HG03159 (cell line): ENCODE data around the gene TMEM86B.

Source experiments
- ATAC-seq: cut with Tn5 transposase; IDR thresholded peaks from one replicate; pipeline ENCODE4 v1.9.1; 2021; ENCODE audit warnings: mild to moderate bottlenecking, moderate library complexity; ENCODE audit not compliant: unreplicated experiment

The TMEM86B gene, protein sequence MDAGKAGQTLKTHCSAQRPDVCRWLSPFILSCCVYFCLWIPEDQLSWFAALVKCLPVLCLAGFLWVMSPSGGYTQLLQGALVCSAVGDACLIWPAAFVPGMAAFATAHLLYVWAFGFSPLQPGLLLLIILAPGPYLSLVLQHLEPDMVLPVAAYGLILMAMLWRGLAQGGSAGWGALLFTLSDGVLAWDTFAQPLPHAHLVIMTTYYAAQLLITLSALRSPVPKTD

DNA sequence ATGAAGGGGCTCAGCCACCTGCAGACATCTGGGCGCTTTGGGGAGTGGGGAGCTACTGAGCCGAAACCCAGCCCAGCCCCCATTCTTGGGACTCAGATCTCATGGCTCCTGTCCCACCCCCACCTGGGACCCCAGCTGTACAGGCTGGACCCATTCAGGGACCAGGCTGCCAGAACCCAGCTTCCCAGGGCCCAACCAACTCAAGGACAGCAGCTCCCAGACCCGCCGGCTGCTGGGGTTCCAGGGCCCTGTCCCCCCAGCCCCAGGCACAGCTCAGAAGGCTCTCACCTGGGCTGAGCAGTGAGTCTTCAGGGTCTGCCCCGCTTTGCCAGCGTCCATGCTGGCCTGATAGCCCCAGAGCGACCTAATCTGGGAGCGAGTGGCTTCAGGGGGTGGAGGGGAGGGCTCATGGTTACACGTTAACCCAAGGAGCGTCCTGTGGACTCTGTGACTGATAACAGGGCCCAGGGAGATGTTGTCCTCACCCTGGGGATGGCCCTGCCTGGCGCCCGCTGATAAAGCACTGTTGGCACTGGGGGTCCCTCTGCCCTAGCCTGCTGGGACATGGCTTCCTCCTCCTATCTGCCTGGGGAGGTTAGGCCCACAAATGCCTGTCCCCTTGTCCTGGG is at the start of gene TMEM86B:
TMEM86B (minus strand) TSS at position 361 of the 629 bp plus-strand sequence; CDS start at position 339, 22 bp downstream.
- no peak for ATAC-seq

DNA sequence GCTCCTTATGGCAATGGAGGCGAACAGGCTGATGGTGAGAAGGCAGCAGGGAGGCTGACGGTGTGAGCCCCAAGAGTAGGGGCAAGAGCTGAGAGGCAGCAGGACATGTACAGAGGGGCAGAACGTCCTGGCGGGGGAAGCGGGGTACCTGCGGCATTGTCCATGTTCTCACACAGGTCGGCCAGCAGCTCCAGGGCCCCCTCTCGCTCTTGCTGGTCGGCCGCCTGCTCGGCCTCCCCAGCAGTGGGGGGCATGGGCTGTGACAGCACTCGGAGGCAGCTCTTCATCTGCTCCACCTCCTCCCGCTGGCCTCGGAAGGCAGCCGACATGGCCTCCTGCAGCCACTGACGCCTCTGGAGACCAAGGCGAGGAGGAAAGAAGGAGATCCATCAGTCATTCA is 48.9 kb upstream of the TMEM86B start:
- no peak for ATAC-seq

DNA sequence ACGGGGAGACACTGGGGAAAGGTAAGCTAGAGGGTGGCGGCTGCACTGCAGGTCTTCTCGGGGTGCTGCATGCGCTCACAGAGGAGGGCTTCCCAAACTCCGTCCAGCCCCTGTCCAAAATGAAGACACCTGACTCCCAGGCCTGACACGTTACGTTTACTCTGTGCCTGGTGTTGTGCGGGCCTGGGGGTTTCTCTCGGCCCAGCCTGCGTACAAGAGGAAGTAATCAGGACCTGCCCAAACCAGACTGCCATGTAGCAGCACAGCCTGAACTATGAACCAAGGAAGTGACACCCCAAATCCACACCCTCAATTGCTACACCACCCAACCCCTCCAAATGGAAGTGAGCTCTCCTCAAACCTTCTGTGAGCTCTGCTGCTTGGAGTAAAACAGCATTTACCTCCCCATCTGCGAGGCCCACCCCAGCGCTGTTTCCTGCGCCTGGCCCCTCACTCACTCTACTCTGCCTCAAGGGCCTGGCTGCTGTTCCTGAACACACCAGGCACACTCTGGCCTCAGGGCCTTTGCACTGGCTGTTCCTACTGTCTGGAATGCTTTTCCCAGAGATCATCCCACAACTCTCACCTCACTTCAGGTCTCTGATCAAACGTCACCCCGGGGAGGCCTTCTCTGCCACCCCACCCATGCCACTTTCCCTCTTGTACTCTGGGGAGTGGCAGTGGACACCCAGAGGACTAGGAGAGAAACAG is 48.3 kb upstream of the TMEM86B start:
- ATAC-seq, result no peak

DNA sequence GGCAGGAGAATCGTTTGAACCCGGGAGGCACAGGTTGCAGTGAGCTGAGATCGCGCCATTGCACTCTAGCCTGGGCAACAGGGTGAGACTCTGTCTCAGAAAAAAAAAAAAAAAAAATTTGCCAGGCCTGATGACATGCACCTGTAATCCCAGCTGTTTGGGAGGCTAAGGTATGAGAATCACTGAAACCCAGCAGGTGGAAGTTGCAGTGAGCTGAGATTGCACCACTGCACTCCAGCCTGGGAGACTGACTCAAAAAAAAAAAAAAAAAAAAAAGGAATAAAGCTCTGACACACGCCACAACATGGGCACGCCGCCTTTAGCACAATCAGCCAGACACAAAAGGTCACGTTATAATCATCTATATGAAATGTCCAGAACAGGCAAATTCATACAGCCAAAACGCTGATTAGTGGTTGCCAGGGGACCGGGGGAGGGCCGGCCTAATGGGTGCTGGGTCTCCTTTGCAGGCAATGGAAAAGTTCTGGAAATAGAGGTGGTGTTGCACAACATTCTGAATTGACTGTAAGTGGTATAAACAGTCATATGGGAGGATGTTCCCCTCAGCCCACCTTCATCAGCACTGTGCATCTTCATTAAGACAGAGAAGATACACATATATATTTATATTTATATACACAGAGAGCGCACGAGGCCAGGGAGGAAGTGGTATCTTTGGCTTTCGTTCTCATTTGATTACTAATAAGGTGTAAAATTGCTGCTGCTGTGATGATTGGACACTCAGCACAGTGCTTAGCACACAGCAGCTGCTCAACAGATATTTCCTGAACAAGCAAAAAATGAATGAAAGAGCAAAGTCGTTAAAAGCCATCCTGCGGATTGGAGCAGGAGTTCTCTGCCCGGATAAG is 47.5 kb upstream of the TMEM86B start:
- ATAC-seq, result peak; percentile 63

DNA sequence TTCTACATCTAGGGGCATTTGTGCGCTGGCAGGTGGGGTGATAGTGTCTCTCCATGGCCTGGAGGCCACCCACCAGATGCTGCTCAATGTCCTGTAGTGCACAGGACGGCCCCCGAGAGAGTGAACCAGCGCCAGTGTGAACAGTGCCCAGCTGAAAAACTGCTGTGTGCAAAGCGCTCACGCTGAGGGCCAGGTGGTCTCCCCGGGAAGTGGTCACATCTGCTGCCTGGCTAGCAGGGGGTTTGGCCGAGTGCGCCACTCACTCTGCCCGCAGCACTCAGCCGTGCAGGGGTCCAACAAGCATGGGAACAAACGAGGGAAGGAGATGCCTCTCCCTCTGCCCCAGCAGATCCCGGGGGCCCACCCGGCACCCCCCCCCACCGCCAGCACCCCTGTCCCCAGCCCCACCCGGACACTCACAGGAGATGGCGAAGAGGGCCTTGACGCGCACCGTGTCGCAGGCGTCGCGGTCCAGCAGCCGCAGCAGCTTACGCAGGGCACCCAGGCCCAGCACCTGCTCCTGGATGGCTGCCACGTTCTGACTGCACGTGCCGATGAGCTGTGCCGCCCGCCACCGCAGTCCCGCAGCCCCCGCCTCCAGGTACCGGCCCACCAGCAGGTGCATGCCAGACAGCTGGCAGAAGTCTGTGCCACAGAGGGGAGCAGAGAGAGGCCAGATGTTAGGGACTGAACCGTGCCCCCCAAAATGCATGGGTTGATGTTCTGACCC is 45.6 kb upstream of the TMEM86B start:
- ATAC-seq, result no peak

DNA sequence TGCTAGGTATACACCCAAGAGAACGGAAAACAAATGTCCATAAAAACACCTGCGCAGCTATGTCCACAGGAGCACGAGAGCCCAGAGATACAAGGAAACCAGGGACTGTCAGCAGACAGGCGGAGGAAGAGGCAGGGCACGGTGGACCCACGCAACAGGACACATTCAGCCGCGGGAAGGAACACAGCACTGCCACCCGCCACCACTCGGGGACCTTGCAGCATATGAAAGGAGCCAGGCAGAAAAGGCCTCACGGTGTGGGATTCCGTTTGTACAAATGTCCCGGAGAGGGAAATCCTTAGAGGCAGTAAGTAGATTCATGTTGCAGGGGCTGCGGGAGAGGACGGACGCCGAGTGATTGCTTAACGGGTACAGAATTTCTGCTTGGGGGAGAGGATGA is 43.6 kb upstream of the TMEM86B start:
- no peak for ATAC-seq

DNA sequence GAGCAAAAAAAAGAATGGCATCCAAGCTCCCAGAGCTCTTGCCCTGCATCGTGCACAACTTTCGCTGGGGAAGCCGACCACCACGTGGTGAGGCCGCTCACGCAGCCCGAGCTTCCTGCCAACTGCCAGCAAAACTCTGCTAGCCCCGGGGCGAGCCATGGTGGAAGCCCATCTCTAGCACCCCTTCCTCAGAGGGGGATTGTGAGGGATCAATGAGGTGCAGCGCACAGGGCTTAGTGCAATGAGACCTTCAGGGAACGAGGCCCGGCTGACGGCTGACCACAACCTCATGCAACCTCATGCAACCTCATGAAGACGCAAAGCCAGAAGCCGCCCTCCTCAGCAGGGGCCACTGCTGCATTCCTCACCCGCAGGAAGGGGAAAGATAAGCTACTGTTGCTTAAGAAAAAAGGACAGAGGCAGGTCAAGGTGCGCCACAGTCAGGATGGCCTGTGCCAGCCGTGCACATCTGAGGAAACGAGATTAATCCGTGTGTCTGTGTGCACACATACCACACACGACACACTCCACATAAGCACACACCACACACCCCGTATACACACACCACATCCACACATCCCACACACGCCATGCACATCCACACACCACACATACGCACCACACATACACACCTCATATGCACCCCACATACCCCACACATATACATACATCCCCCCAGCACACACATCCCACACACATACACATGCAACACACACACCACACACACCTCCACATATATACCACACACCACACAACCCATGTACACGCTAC is 41.8 kb upstream of the TMEM86B start:
- ATAC-seq, result no peak

DNA sequence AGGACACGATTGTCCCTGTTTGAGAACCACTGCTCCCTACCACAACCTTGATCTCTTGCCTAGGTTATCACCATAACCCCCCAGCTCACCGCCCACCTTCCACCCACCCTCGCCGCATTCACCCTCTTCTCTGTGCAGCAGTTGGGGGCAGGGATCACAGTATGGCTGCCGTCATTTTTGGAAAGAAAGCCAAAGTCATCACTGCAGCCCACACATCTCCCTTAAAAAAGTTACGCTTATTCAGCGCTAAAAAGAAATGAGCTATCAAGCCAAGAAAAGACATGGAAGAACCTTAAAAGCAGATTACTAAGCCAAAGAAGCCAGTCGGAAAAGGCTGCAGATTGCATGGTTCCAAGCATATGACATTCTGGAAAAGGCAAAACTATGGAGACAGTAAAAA is 40.7 kb upstream of the TMEM86B start:
- ATAC-seq, result no peak

DNA sequence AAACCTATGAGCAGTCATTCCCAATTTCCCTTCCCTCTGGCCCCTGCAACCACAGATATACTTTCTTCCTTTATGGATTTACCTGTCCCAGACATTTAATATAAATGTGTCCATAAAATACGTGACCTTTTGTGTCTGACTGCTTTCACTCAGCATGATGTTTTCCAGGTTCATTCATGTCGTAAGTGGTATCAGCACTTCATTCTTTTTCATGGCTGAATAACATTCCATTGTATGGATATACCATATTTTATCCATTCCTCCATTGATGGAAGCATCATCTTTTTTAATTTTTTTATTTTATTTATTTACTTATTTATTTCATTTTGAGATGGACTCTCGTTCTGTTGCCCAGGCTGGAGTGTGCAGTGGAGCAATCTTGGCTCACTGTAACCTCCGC is 38.3 kb upstream of the TMEM86B start:
- ATAC-seq, result no peak

DNA sequence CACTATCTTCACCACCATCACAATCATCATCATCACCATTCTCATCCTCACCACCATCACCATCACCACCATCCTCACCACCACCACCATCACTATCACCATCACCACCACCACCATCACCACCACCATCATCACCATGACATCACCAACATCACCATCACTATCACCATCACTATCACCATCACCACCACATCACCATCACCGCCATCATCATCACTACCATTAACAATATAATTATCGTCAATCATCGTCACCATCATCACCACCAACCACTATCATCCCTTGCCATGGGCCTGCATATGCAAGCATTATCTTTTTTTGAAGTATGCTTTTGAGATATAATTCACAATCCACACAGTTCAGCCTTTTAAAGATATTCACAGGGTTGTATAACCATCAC is 37.8 kb upstream of the TMEM86B start:
- ATAC-seq, result no peak

DNA sequence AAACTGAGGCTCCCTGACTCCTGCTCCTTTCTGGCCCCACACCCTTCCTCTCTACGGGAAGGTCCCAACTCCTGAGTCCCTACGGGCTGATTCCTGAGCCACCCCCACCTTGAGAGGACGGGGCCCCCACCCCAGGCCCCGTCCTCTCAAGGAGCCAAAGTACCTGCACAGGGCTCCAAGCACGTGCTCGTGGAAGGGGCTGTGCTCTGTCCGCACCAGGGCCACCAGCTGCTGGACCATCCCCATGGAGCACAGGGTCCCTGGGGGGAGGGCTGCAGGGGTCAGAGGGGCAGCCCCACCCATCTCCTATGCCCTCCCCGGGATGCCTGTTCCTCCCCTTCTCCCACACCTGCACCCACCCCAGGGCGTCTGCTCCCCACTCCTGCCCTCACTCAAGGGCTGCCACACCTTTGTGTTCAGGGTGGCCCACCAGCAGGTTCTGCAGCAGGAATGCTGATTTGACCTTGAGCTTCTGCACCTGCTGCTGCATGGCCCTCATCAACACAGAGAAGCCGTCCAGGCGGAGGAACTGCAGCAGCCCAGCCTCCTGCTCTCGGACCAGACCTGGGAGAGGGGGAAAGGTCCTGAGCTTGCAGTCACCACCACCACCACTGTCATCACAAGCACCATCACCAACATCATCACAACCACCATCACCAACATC is 37.3 kb upstream of the TMEM86B start:
- no peak for ATAC-seq

DNA sequence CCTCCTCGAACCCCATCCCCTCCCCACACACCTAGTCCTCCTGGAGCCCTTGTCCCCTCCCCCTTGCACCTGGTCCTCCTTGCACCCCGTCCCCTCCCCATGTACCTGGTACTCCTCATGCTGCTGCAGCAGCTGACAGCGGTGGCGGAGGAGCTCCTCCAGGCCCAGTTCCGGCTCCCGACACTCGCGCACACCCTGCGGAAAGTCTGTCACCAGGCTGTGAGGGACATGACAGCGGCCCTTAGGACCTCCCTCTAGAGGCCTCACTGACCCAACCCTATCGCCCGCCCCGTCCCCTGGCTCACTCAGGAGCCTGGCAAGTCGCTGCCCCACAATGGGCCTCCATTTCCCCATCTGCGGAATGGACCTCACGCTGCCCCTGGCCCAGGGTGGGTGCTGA is 36.6 kb upstream of the TMEM86B start:
- no peak for ATAC-seq

DNA sequence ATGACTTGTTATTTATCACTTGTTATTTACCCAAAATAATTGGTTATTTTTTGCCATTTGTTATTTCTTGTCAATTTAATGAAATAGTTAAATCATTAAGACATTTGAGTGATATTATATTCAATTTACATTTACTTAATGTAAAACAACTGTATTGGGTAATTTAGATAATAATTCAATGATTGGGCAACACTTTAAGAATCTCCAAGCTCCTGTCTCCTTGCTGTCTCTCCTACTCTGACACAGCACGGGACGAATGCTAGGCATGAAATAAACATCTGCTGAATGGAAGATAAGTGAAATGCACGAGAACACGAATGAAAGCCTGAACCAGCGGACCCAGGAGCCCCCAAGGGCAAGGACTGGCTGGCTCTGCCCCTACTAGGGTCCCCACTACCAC is 36.0 kb upstream of the TMEM86B start:
- ATAC-seq, result no peak

DNA sequence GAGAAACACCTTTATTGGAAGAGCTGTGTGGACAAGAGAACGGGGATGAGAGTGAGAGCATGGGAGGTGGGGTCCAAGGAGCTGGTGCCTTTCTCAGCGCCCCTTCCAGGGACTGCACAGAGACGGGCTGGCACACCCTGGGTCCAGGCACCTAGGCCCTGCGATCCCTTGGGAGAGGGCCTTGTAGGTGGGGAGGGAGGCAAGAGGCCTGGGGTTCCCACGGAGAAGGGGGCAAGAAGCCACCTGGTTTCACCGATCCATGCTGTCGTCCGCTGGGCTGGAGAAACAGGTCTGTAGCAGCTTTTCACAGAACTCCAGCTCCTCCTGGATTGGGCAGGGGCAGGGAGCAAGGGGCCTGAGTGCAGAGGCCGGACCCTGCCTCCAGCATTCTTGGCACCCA is 33.8 kb upstream of the TMEM86B start:
- no peak for ATAC-seq

DNA sequence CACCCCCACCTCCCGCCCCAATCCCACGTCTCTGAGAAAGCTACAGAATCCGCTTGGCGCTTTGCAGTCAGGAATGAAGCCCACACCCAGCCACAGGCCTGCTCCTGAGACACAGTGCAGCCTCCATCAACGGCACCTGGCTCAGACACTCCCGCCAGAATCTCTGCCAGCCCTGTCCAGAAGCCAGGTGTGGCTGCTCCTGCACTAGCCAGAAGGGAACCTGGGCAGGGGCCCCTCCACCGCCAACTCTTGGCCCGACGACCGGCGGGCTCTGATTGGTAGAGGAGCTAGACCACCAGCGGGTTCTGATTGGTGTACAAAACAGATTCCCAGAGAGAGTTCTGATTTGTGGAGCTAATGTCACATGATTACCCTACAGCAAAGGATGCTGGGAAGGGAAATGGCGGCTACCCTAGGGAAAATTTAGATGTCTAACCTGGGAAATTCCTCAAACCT is 33.1 kb upstream of the TMEM86B start:
- ATAC-seq, result no peak

DNA sequence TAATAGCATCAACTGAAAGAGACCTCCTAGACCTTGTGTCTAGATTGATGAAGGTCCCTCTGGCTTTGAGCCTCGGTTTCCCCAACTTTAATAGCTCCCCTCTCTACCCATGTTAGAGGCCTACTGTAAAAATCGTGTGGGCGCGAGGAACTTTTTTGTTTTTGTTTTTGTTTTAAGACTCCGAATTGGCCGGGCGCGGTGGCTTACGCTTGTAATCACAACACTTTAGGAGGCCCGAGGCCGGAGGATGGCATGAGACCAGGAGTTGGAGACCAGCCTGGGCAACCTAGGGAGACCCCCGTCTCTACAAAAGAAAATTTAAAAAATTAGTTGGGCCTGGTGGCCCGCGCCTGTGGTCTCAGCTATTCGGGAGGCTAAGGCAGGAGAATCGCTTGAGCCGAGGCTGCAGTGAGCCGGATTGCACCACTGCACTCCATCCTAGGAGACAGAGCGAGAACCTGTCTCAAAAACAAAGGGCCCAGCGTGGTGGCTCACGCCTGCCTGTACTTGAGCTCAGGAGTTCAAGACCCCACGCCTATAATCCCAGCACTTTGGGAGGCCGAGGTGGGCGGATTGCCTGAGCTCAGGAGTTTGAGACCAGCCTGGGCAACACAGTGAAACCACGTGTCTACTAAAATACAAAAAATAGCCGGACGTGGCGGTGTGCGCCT is 31.1 kb upstream of the TMEM86B start:
- ATAC-seq, result no peak

DNA sequence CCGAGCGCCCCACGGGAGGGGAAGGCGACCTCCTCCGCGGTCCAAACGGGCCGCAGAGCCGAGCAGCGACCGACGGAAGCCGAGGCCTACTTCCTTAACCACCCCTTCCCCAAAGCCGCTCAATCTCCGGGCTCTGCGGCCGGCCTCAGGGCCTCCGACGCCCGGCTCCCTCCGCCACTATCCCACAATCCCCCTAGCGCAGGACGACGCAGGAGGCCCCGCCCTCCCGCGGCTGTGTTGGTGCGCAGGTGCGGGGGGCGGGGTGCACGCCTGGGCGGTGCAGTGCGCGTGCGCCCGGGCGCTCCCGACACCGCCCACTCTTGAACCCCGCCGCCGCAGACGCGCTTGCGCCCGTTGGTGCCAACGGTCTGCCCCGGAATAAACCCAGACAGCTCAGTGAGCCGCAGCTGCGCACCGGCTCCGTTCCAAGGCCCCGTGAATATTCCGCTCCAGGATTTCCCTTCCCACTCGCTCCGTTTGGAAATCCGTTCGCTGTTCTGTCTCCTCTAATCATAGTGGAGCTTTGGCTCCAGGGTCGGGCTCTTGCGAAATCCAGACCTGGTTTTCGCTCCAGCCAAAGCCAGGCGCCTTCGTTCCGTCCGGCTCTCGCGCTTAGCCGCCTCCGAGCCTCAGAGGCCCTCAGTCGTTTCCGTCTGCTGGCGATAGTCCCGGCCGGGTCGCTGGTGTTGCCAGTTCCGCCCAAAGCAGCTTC is 30.4 kb upstream of the TMEM86B start, which contains the start of gene PPP6R1:
PPP6R1 (minus strand) TSS at position 190 of the 712 bp plus-strand sequence. CDS start 11,914 bp downstream, outside the sequence.
- ATAC-seq, result peak; percentile 64

DNA sequence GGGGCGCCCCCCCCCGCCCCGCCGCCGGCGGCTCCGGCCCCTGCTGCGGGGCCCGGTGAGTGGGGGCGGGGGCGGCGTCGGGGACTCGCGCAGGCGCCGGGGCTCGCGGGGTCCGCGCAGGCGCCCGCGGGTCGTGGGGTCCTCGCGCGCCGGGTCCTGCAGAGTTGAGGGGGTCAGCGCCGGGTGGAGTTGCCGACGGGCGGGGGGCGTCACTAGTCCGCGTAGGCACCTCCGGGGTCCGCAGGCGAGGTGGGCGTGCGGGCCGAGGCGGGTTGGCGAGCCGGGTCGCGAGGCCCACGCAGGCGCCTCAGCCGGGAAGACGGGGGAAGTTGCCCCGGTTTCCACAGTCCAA is 29.9 kb upstream of the TMEM86B start:
- peak; percentile 15 for ATAC-seq
